ENCODE measurements around the gene NTSR1.

DNA sequence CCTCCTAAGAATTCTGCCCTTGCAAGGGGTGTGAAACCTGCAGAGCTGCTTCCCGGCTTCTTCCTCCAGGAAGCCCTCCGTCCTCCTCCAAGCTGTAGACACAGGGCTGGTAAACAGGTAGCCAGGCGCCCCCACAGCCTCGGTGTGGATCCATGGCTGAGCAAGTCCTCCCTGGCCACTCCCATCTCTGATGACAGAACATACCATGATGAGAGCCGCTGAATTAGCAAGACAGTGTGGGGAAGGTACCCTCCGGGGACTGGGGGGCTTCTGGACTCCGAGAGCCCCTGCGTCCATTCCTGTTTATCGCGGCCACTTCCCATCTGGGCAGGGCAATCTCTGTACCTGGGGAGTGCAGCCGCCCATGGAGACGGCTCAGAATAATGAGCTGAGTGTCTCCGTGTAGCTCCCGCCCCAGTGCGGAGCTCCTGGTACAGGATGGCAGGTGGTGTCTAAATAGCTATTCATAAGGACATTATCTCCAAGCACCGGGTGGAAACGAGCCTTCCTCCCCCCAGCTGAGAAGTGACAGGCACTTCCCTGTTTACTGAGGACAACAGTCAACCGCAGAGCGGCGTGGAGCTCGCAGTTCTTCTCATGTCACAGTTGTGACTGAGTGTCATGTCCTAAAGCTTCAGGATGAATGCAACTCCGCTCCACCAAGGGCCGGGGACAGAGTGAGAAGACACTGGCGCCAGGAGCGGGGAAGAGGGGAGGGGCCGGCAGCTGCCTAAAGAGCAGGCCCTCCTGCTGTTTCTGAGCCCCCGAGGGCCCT, 22.7 kb upstream of the NTSR1 start:
- TF ChIP-seq CTCF (IDR thresholded peaks at IDR 0.05) (no peak), EP300 (IDR thresholded peaks at IDR 0.05) (no peak)

Data from sigmoid colon (tissue), 4 donors.